ENCODE results near the gene KCNC1. TPM values are rescaled to one million over a fixed set of nuclear protein-coding genes. Genes with fewer than 3 reads are reported as not detected.

Gene KCNC1
- total and polyA plus RNA-seq, 2 of the 4 experiments (the other 2 are of a cell fraction) = 0.03 TPM; not detected in 1

DNA sequence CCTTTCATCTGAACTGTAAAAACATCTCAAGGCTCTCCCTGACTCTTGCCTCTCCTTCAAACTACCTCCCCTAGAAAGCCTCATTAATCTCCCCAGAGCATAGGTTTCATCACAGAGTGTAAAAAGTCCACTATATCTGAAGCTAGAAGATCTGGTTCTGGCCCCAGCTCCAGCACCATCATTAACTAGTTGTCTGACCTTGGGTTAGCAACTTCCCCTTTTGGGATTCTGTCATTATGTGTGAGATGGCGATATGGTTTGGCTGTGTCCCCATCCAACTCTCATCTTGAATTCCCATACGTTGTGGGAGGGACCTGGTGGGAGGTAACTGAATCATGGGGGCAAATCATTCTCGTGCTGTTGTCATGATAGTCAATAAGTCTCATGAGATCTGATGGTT is 97.3 kb downstream of the KCNC1 start:
- DNase-seq (no peak), ATAC-seq (ENCODE audit: low read depth) (no peak)
- Histone ChIP-seq H2BK15ac (ENCODE audit: low read depth, low read length) (no peak overlapping the region), H3K27me3 (ENCODE audit: control insufficient read depth, insufficient read depth, low read length) (no peaks in the 10 kb centered on the region), H4K8ac (ENCODE audit: low read depth in 2 of 2, low read length in 2 of 2) (no peak overlapping the region), H2AK9ac (replicated peaks; ENCODE audit: low read depth, low read length, poor library complexity) (no peak overlapping the region), H3K79me1 (ENCODE audit: low read depth in 1 of 2, low read length in 2 of 2) (no peaks in the 10 kb centered on the region), H3K27ac (ENCODE audit: insufficient read depth, low read length) (no peak overlapping the region), H2BK5ac (ENCODE audit: low read depth, low read length, poor library complexity, severe bottlenecking) (no peak overlapping the region), H3K23ac (ENCODE audit: low read depth, low read length) (no peak overlapping the region), H3K9ac (ENCODE audit: low read depth, low read length) (no peak overlapping the region), H3K18ac (ENCODE audit: low read depth, low read length) (no peak overlapping the region), H2BK20ac (ENCODE audit: low read depth, low read length) (no peak overlapping the region), H3K4me2 (ENCODE audit: low read depth, low read length) (no peak overlapping the region), H4K5ac (ENCODE audit: low read depth, low read length) (no peak overlapping the region), H3K9me3 (ENCODE audit: control insufficient read depth, insufficient read depth, low read length) (no peaks in the 10 kb centered on the region), H4K20me1 (ENCODE audit: insufficient read depth, low read length) (peaks cover 3% of the 10 kb centered on the region; the same call in 1 of the 2 replicates), H2AFZ (replicated peaks; ENCODE audit: low read length, poor library complexity) (no peak overlapping the region), H3K4me1 (ENCODE audit: control insufficient read depth, insufficient read depth, low read length) (peaks cover 6% of the 10 kb centered on the region), H3K56ac (ENCODE audit: extremely low read depth, insufficient read depth, low read length) (no peak overlapping the region), H3K4ac (ENCODE audit: low read depth, low read length) (no peak overlapping the region), H3K4me3 (ENCODE audit: insufficient read depth, low read depth, low read length) (no peak overlapping the region), H2AK5ac (ENCODE audit: low read depth, low read length) (no peak overlapping the region), H2BK120ac (ENCODE audit: low read depth, low read length) (no peak overlapping the region), H3K36me3 (ENCODE audit: control insufficient read depth, insufficient read depth, low read length) (no peaks in the 10 kb centered on the region), H3K14ac (replicated peaks; ENCODE audit: low read depth, low read length) (no peak overlapping the region), H4K91ac (ENCODE audit: insufficient read depth, low read depth, low read length) (no peak overlapping the region), H3K9me1 (ENCODE audit: insufficient read depth, low read length) (peaks cover 4% of the 10 kb centered on the region; the same call in 1 of the 2 replicates)
- POLR2A ChIA-PET (ENCODE audit: unreplicated experiment) = no interaction called here
- in situ Hi-C loops (cut with MboI; ENCODE audit: low sequenced_read_pairs) = no loop called here
- CTCF ChIA-PET = no interaction called here
- intact Hi-C loops (cut with micrococcal nuclease) = no loop called here
- no peak for TF ChIP-seq RAD21 (IDR thresholded peaks at IDR 0.05; ENCODE audit: low read length)
- TF ChIP-seq MAFK (IDR thresholded peaks at IDR 0.05; ENCODE audit: low read depth, low read length) = no peak
- no peak for TF ChIP-seq ELK1 (IDR thresholded peaks at IDR 0.05; ENCODE audit: borderline replicate concordance, low read depth, low read length)
- no peak for TF ChIP-seq CHD1 (IDR thresholded peaks at IDR 0.05; ENCODE audit: low read depth, low read length)
- no peak for TF ChIP-seq SMC3 (IDR thresholded peaks at IDR 0.05; ENCODE audit: low read depth, low read length)
- TF ChIP-seq MXI1 (IDR thresholded peaks at IDR 0.05; ENCODE audit: borderline replicate concordance, low read depth, low read length) = no peak
- TF ChIP-seq BHLHE40 (IDR thresholded peaks at IDR 0.05; ENCODE audit: low read depth, low read length) = no peak
- no peak for TF ChIP-seq CEBPB (IDR thresholded peaks at IDR 0.05; ENCODE audit: low read depth, low read length)
- no peak for TF ChIP-seq RFX5 (IDR thresholded peaks at IDR 0.05; ENCODE audit: low read depth, low read length)
- no peak for TF ChIP-seq POLR2A (IDR thresholded peaks at IDR 0.05; ENCODE audit: low read depth, low read length)
- TF ChIP-seq, protein P1, sequence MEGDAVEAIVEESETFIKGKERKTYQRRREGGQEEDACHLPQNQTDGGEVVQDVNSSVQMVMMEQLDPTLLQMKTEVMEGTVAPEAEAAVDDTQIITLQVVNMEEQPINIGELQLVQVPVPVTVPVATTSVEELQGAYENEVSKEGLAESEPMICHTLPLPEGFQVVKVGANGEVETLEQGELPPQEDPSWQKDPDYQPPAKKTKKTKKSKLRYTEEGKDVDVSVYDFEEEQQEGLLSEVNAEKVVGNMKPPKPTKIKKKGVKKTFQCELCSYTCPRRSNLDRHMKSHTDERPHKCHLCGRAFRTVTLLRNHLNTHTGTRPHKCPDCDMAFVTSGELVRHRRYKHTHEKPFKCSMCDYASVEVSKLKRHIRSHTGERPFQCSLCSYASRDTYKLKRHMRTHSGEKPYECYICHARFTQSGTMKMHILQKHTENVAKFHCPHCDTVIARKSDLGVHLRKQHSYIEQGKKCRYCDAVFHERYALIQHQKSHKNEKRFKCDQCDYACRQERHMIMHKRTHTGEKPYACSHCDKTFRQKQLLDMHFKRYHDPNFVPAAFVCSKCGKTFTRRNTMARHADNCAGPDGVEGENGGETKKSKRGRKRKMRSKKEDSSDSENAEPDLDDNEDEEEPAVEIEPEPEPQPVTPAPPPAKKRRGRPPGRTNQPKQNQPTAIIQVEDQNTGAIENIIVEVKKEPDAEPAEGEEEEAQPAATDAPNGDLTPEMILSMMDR (conservative IDR thresholded peaks at IDR 0.05; ENCODE audit: low read depth, low read length) = no peak
- TF ChIP-seq FOS (IDR thresholded peaks at IDR 0.05; ENCODE audit: low read depth, low read length) = no peak
- no peak for TF ChIP-seq USF2 (IDR thresholded peaks at IDR 0.05; ENCODE audit: low read depth, low read length)
- dilution Hi-C loops (cut with HindIII; ENCODE audit: low sequenced_read_pairs, unreplicated experiment) = no loop called here
- no TSS peak for BruUV-seq (replicated peaks)
- no CpG with 5 or more reads among the region's 3 CpGs for WGBS, 2 experiments (ENCODE audit: extremely low coverage in 2 of 2, insufficient read length in 1 of 2)
